Prostate gland (tissue), 2 donors: ENCODE results near the gene CAB39. TPM values are rescaled to one million over a fixed set of nuclear protein-coding genes. Genes with fewer than 3 reads are reported as not detected.
"Not testable (repeated sequence)": the region's sequence is repeated elsewhere in the genome, so short reads cannot be mapped to it uniquely, and the experiment has no call there.

ENCODE experiments used
- DNase-seq: peaks from one replicate; pipeline ENCODE4 v3.0.0-alpha.2; 2019; ENCODE audit warnings: low spot score
- H3K27ac ChIP-seq, 2 donors: fragments of 200-600 bp; sonication (generic); 2 replicates each; pipeline ENCODE4 v1.5.1; 2017 to 2019
- H3K27me3 ChIP-seq: fragments of 200-600 bp; sonication (generic); replicated peaks from 2 replicates; pipeline ENCODE4 v1.5.1; 2019; ENCODE audit not compliant: insufficient read depth
- H3K36me3 ChIP-seq, 2 donors: fragments of 200-600 bp; sonication (generic); 1 replicate in 1 of 2; 2 replicates in 1 of 2; pipeline versions ENCODE4 v1.5.1 to v1.8.1; 2017 to 2019
- H3K4me1 ChIP-seq: fragments of 200-600 bp; sonication (generic); replicated peaks from 2 replicates; pipeline ENCODE4 v1.5.1; 2019
- H3K4me3 ChIP-seq, 2 donors: fragments of 200-600 bp; sonication (generic); 2 replicates each; pipeline ENCODE4 v1.5.1; 2017 to 2019
- H3K9me3 ChIP-seq: fragments of 200-600 bp; sonication (generic); 2 replicates; pipeline ENCODE4 v1.5.1; 2017
- POLR2A ChIP-seq: fragments of 450-650 bp; IDR thresholded peaks from one replicate; pipeline ENCODE4 v1.6.1; 2016; ENCODE audit warnings: antibody characterized with exemption, mild to moderate bottlenecking
- POLR2AphosphoS5 ChIP-seq: sonication (generic); formaldehyde crosslinking; IDR thresholded peaks from one replicate; pipeline ENCODE4 v1.6.1; 2017; ENCODE audit warnings: antibody characterized with exemption
- WGBS: methylation state at CpG from one replicate; pipeline ENCODE4 v1.1.5; 2018; 5-methylcytosine and 5-hydroxymethylcytosine counted together
- intact Hi-C: fragments of 100-400 bp; cut with DNase I; formaldehyde crosslinking; loops from one replicate; pipeline ENCODE4 v1.14.2; 2022
- total RNA-seq, 2 donors: library from RNA; depleted of rRNA; stranded (reverse); fragments of >200 nt; gene quantifications; one replicate each; pipeline ENCODE4 v1.1.0, GENCODE V29; 2016
- TF ChIP-seq, protein P1 (sequence below), 4 experiments: fragments of 200-600 bp in 2 of 4; fragments of 450-650 bp in 2 of 4; sonication (generic) in 2 of 4; IDR thresholded peaks; 1 replicate in 3 of 4; 2 replicates in 1 of 4; pipeline ENCODE4 v1.5.1; 2016 to 2019; ENCODE audit warnings: antibody characterized with exemption in 4 of 4, mild to moderate bottlenecking in 2 of 4, moderate library complexity in 2 of 4

The CAB39 gene
- total RNA-seq, 2 donors from 2014 or later = 75.4 to 105 TPM

- no peak for DNase-seq
- TF ChIP-seq POLR2A = no peak
- TF ChIP-seq, protein P1, sequence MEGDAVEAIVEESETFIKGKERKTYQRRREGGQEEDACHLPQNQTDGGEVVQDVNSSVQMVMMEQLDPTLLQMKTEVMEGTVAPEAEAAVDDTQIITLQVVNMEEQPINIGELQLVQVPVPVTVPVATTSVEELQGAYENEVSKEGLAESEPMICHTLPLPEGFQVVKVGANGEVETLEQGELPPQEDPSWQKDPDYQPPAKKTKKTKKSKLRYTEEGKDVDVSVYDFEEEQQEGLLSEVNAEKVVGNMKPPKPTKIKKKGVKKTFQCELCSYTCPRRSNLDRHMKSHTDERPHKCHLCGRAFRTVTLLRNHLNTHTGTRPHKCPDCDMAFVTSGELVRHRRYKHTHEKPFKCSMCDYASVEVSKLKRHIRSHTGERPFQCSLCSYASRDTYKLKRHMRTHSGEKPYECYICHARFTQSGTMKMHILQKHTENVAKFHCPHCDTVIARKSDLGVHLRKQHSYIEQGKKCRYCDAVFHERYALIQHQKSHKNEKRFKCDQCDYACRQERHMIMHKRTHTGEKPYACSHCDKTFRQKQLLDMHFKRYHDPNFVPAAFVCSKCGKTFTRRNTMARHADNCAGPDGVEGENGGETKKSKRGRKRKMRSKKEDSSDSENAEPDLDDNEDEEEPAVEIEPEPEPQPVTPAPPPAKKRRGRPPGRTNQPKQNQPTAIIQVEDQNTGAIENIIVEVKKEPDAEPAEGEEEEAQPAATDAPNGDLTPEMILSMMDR (IDR thresholded peaks at IDR 0.05) = no peak
- no peak for TF ChIP-seq POLR2AphosphoS5
- Histone ChIP-seq H3K4me1 (no peaks in the 10 kb centered on the region), H3K9me3 (no peaks in the 10 kb centered on the region), H3K36me3 (no peaks in the 10 kb centered on the region), H3K4me3 (no peak overlapping the region), H3K27ac (no peak overlapping the region), H3K27me3 (no peaks in the 10 kb centered on the region)
- WGBS = 85% methylated on average over 3 of the region's 3 CpGs
- intact Hi-C loops = no loop called here
Observed at GRCh38 chr2:230701308-230701707, 11.3 kb upstream of the CAB39 start.

GRCh38 chr2:230702457-230702856 lies 10.2 kb upstream of the CAB39 start:
- H3K9me3 ChIP-seq, intact Hi-C loops, H3K36me3 ChIP-seq, H3K4me3 ChIP-seq, H3K27ac ChIP-seq, DNase-seq, H3K27me3 ChIP-seq, H3K4me1 ChIP-seq: not testable (repeated sequence)
- 95% methylated on average over 4 of the region's 4 CpGs for WGBS

GRCh38 chr2:230703514-230703913 lies 9.1 kb upstream of the CAB39 start:
- TF ChIP-seq POLR2A (no peak), POLR2AphosphoS5 (no peak)
- TF ChIP-seq, protein P1 (IDR thresholded peaks at IDR 0.05) = no peak

DNA sequence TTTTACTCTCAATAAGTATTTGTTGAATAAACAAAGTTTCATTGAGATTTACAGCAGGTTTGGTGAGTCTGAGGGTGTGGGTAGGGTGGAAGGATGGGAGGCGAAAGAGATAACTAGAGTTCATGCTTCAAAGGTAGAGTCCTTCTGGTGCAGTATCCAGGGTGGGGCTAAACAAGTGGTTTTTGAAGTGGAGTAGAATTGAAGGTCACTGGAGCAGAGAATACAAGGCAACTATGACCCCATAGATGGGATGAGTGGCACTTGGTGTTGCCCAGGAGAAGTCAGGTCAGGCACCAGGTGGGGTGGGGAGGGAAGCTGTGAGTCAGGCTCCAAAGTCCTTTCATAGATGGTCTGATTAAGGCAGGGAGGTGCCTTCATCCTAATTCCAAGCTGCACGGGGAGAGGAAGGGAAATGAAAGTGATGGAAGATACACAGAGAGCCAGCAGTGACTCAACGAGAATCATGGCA lies 6.6 kb upstream of the CAB39 start:
- Histone ChIP-seq H3K36me3 (no peaks in the 10 kb centered on the region), H3K9me3 (no peaks in the 10 kb centered on the region), H3K27ac (no peak overlapping the region), H3K27me3 (no peaks in the 10 kb centered on the region), H3K4me1 (no peaks in the 10 kb centered on the region), H3K4me3 (no peak overlapping the region)
- DNase-seq = no peak
- 79% methylated on average over 3 of the region's 3 CpGs for WGBS
- TF ChIP-seq POLR2A = no peak
- TF ChIP-seq, protein P1 (IDR thresholded peaks at IDR 0.05) = no peak
- TF ChIP-seq POLR2AphosphoS5 = no peak
- intact Hi-C loops = no loop called here

More at GRCh38 chr2:230703514-230703913, 9.1 kb upstream of the CAB39 start:
- Histone ChIP-seq H3K27me3 (no peaks in the 10 kb centered on the region), H3K36me3 (no peaks in the 10 kb centered on the region), H3K9me3 (no peaks in the 10 kb centered on the region), H3K4me3 (no peak overlapping the region), H3K27ac (no peak overlapping the region), H3K4me1 (no peaks in the 10 kb centered on the region)
- DNase-seq = no peak
- intact Hi-C loops = no loop called here
- 86% methylated on average over 3 of the region's 3 CpGs for WGBS

DNA sequence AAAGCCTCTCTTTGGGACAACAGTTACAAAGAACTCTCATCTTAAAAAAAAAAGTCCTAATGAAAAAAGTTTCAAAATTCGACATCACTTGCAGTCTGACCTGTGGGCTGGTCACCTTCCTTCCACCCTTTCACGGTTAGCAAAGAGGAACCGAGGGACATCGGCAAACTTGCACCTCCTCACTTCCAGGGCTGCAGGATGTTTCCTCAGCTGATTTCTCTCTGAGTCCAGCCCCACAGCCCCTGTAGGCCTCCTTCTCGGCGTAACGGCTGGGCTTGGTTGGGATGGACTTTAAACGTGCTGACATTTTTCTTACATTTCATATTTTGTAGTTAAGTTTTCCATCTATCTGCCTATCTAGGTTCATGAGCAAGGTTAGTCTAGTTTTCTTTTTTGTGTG lies 5.7 kb upstream of the CAB39 start:
- no peak overlapping the region for H3K27ac ChIP-seq
- TF ChIP-seq, protein P1 (IDR thresholded peaks at IDR 0.05) = no peak
- TF ChIP-seq POLR2AphosphoS5 (no peak), POLR2A (no peak)
- intact Hi-C loops = no loop called here
- no peaks in the 10 kb centered on the region for H3K9me3 ChIP-seq
- H3K27me3 ChIP-seq = no peaks in the 10 kb centered on the region
- no peaks in the 10 kb centered on the region for H3K4me1 ChIP-seq
- no peaks in the 10 kb centered on the region for H3K36me3 ChIP-seq
- WGBS = 69% methylated on average over 8 of the region's 8 CpGs
- DNase-seq = no peak
- no peak overlapping the region for H3K4me3 ChIP-seq
